ENCODE results near the gene ST7. TPM values are rescaled to one million over a fixed set of nuclear protein-coding genes. Genes with fewer than 3 reads are reported as not detected.

ST7 gene
- total RNA-seq, 1 donor: 31.5 TPM

GRCh38 chr7:117203205-117203604 is 249.9 kb downstream of the ST7 start:
- no peak for DNase-seq (ENCODE audit: low read depth)
- H3K4me3 ChIP-seq (ENCODE audit: low read depth, low read length): no peak overlapping the region
- TF ChIP-seq CTCF (IDR thresholded peaks at IDR 0.05; ENCODE audit: insufficient read depth, low read depth, low read length): no peak

DNA sequence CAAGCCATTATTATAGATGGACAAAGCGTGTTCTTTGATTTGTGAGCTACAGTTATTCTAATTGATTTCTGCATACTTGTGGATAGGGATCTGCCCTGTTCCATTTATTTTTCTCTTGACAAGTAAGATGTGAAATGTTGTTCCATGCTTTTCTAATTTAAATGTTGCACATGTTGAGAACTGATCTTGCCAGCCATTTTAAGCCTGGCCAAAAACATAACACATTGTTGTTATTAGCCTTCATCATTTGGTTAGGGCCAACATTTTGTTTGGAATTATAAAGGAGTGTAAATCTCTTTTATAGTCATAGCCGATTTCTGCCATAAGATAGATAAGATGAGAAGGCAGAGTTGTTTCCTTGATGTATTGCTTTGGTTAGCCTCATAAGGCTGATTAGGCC is 252.6 kb downstream of the ST7 start:
- no peak overlapping the region for H3K4me3 ChIP-seq (ENCODE audit: low read depth, low read length)
- no peak for DNase-seq (ENCODE audit: low read depth)
- TF ChIP-seq CTCF (IDR thresholded peaks at IDR 0.05; ENCODE audit: insufficient read depth, low read depth, low read length): no peak

- no peak for TF ChIP-seq CTCF (IDR thresholded peaks at IDR 0.05; ENCODE audit: insufficient read depth, low read depth, low read length)
- no peak overlapping the region for H3K4me3 ChIP-seq (ENCODE audit: low read depth, low read length)
- no peak for DNase-seq (ENCODE audit: low read depth)
Measured at GRCh38 chr7:117208257-117208656, 255.0 kb downstream of the ST7 start.

GRCh38 chr7:117210397-117210796 is 257.1 kb downstream of the ST7 start:
- H3K4me3 ChIP-seq (ENCODE audit: low read depth, low read length): no peak overlapping the region
- no peak for DNase-seq (ENCODE audit: low read depth)
- no peak for TF ChIP-seq CTCF (IDR thresholded peaks at IDR 0.05; ENCODE audit: insufficient read depth, low read depth, low read length)

GRCh38 chr7:117210908-117211307 is 257.6 kb downstream of the ST7 start:
- DNase-seq (ENCODE audit: low read depth): no peak
- TF ChIP-seq CTCF (IDR thresholded peaks at IDR 0.05; ENCODE audit: insufficient read depth, low read depth, low read length): no peak
- no peak overlapping the region for H3K4me3 ChIP-seq (ENCODE audit: low read depth, low read length)

DNA sequence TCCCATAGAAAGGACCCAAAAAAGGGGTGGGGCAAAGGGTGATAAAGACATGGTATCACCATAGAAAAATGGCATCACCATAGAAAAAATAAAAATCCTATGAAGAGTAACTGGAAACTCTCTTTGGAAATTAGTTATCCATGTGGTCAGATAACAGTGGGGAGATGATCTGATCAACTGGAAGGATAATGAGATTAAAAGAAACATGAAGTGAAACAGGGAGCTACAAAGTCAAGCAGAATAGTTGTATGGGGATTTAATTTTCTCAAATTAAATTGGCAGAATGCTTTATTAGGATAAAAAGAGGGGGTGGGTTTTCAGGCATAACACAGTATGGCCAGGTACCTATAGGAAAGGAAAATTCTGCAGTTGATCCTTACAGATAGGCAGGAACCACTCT is 258.3 kb downstream of the ST7 start:
- TF ChIP-seq CTCF (IDR thresholded peaks at IDR 0.05; ENCODE audit: insufficient read depth, low read depth, low read length): no peak
- no peak for DNase-seq (ENCODE audit: low read depth)
- H3K4me3 ChIP-seq (ENCODE audit: low read depth, low read length): no peak overlapping the region
